Tibial nerve (tissue), 4 donors: ENCODE data around the gene CPZ. TPM values are rescaled to one million over a fixed set of nuclear protein-coding genes. Genes with fewer than 3 reads are reported as not detected.

ENCODE experiments used
- DNase-seq, 2 donors: peaks; one replicate each; pipeline ENCODE4 v3.0.0-alpha.2; 2019; ENCODE audit warnings: low spot score in 2 of 2
- H3K27ac ChIP-seq, 4 donors: fragments of 200-600 bp; sonication (generic) in 3 of 4; one replicate each; pipeline ENCODE4 v1.5.1; 2017 to 2019; ENCODE audit warnings: mild to moderate bottlenecking in 1 of 4
- H3K27me3 ChIP-seq, 2 donors: fragments of 200-600 bp; sonication (generic) in 1 of 2; one replicate each; pipeline versions ENCODE4 v1.5.1 to v1.6.0; 2017 to 2019
- H3K36me3 ChIP-seq, 3 donors: fragments of 200-600 bp; sonication (generic); one replicate each; pipeline ENCODE4 v1.5.1; 2018 to 2019
- H3K4me1 ChIP-seq, 4 donors: fragments of 200-600 bp; sonication (generic) in 3 of 4; one replicate each; pipeline ENCODE4 v1.5.1; 2017 to 2019
- H3K4me3 ChIP-seq, 4 donors: fragments of 200-600 bp; sonication (generic) in 3 of 4; one replicate each; pipeline ENCODE4 v1.5.1; 2017 to 2019; ENCODE audit warnings: mild to moderate bottlenecking in 1 of 4, moderate library complexity in 1 of 4
- H3K9me3 ChIP-seq, 4 donors: fragments of 200-600 bp; sonication (generic) in 3 of 4; one replicate each; pipeline ENCODE4 v1.5.1; 2017 to 2019
- CTCF ChIP-seq, 5 experiments: fragments of 200-600 bp in 3 of 5; fragments of 450-650 bp in 2 of 5; sonication (generic) in 3 of 5; IDR thresholded peaks; one replicate each; pipeline ENCODE4 v1.5.1; 2016 to 2019; ENCODE audit warnings: antibody characterized with exemption in 5 of 5, mild to moderate bottlenecking in 3 of 5, moderate library complexity in 2 of 5
- EP300 ChIP-seq, 2 donors: sonication (generic); formaldehyde crosslinking; IDR thresholded peaks; one replicate each; pipeline ENCODE4 v1.6.1; 2017; ENCODE audit warnings: antibody characterized with exemption in 2 of 2, mild to moderate bottlenecking in 1 of 2
- POLR2A ChIP-seq, 2 donors: fragments of 450-650 bp; IDR thresholded peaks; one replicate each; pipeline ENCODE4 v1.6.1; 2017; ENCODE audit warnings: antibody characterized with exemption in 2 of 2, mild to moderate bottlenecking in 2 of 2, moderate library complexity in 2 of 2
- WGBS, 2 donors: methylation state at CpG; one replicate each; pipeline ENCODE4 v1.1.5; 2018; 5-methylcytosine and 5-hydroxymethylcytosine counted together
- total RNA-seq, 4 donors: library from RNA; depleted of rRNA; stranded (reverse); fragments of >200 nt; gene quantifications; one replicate each; pipeline ENCODE4 v1.1.0, GENCODE V29; 2016

Gene CPZ
- total RNA-seq, 4 donors from 2014 or later = 1.6 to 11.7 (median 2.5) TPM

GRCh38 chr4:8612646-8613045 is 20.1 kb downstream of the CPZ start:
- Histone ChIP-seq H3K36me3 (no peaks in the 10 kb centered on the region), H3K4me3 (no peak overlapping the region), H3K4me1 (peaks cover 0 to 5% (median 0%) of the 10 kb centered on the region in 4 donors), H3K27ac (no peak overlapping the region), H3K9me3 (no peaks in the 10 kb centered on the region), H3K27me3 (no peaks in the 10 kb centered on the region)
- no peak for DNase-seq
- no peak for TF ChIP-seq CTCF (IDR thresholded peaks at IDR 0.05)
- no peak for TF ChIP-seq POLR2A (IDR thresholded peaks at IDR 0.05)
- TF ChIP-seq EP300 (IDR thresholded peaks at IDR 0.05) = no peak
- whole genome bisulfite sequencing, 2 donors = 90% methylated on average over 6 to 8 of the region's 8 CpGs

- DNase-seq = no peak
- Histone ChIP-seq H3K4me1 (no peaks in the 10 kb centered on the region), H3K27ac (no peak overlapping the region), H3K36me3 (no peaks in the 10 kb centered on the region), H3K9me3 (no peaks in the 10 kb centered on the region), H3K27me3 (no peaks in the 10 kb centered on the region), H3K4me3 (no peak overlapping the region)
- 91 to 92% methylated on average over 25 to 27 of the region's 35 CpGs for WGBS, 2 donors
- no peak for TF ChIP-seq POLR2A (IDR thresholded peaks at IDR 0.05)
- TF ChIP-seq EP300 (IDR thresholded peaks at IDR 0.05) = no peak
- TF ChIP-seq CTCF (IDR thresholded peaks at IDR 0.05) = no peak
Observed at GRCh38 chr4:8613421-8614364, 21.1 kb downstream of the CPZ start.

DNA sequence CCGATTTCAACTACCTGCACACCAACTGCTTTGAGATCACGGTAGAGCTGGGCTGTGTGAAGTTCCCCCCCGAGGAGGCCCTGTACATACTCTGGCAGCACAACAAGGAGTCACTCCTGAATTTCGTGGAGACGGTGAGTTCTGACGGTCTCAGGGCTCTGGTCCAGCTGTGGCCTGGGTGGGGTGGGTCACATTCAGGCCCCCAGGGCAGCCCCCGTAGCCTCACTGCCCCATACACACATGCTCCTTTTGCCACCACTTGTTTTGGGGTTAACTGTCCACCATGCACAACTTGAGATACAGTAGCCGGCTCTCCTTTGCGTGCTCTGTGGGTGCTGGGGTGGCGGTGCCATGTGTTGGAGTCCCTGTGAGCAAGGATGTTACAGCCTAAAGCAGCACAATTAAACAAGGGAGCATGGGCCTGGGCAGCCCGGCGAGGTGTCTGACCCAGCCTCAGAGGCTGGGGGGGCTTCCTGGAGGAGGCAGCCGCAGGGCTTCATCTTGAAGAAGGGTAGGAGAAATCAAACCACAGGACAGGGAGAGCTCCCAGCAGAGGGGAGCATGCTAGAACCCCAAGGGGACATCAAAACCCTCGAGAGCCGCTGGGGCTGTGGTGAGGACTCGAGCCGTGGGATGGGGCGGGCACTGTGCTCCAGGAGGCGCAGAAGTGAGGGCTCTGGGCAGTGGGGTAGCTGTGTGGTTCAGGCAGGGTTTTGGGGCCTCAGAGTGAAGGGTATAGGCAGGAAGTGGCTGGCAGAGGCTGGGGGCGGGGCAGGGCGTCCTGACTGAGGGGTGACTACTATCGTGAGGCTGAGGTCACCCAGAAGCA is 22.0 kb downstream of the CPZ start:
- H3K4me1 ChIP-seq = no peaks in the 10 kb centered on the region
- no peaks in the 10 kb centered on the region for H3K9me3 ChIP-seq
- no peak overlapping the region for H3K27ac ChIP-seq
- no peaks in the 10 kb centered on the region for H3K36me3 ChIP-seq
- no peak for TF ChIP-seq POLR2A (IDR thresholded peaks at IDR 0.05)
- TF ChIP-seq CTCF (IDR thresholded peaks at IDR 0.05) = no peak
- no peak for TF ChIP-seq EP300 (IDR thresholded peaks at IDR 0.05)
- H3K4me3 ChIP-seq = no peak overlapping the region
- no peaks in the 10 kb centered on the region for H3K27me3 ChIP-seq
- DNase-seq = no peak
- 83 to 84% methylated on average over 18 to 22 of the region's 22 CpGs for WGBS, 2 donors

DNA sequence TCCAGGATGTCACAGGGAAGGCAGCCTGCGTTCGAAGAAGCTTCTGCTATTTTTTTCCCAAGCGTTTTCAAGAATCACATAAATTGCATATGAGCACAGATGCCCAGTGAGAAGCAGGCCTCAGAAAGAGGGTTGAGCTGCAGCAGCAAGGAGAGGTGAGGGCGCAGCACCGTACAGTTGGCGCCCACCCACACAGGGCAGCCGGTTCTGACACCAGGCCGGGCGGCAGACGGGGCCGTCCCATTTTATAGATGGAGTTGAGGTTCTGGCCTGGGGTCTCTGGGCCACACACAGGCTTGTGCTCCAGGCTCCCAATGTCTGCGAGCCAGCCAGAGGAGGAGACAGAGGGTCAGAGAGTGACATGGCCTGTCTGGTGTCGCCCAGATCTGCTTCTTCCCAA is 22.8 kb downstream of the CPZ start:
- no peak overlapping the region for H3K27ac ChIP-seq
- no peaks in the 10 kb centered on the region for H3K9me3 ChIP-seq
- H3K27me3 ChIP-seq = no peaks in the 10 kb centered on the region
- 84 to 87% methylated on average over 12 to 13 of the region's 13 CpGs for WGBS, 2 donors
- TF ChIP-seq CTCF (IDR thresholded peaks at IDR 0.05) = no peak
- TF ChIP-seq POLR2A (IDR thresholded peaks at IDR 0.05) = no peak
- TF ChIP-seq EP300 (IDR thresholded peaks at IDR 0.05) = no peak
- no peak overlapping the region for H3K4me3 ChIP-seq
- no peak for DNase-seq
- H3K4me1 ChIP-seq = no peaks in the 10 kb centered on the region
- no peaks in the 10 kb centered on the region for H3K36me3 ChIP-seq
